ENCODE measurements around the gene GAS6. TPM values are rescaled to one million over a fixed set of nuclear protein-coding genes. Genes with fewer than 3 reads are reported as not detected.

Gene GAS6
- polyA plus RNA-seq, 1 experiment, result 374 TPM

DNA sequence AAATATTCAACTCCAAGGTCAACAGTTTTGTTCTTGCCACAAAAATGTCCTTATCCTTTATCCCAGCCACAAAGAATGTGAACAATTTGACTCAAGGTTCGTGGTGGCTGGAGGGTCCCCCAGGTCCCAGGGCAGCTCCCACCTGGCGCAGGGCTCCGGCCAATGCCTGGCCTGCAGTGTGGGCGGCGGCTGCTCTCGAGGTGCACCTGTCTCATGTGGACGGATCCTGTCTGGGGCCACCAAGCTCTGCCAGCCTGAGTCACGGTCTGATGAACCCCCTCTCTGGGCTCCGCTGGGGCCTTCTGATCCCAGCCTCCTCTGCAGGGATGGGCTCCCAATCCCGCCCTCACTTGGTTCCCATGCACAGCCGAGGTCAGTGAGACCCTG is 49.4 kb downstream of the GAS6 start:
- no peak for DNase-seq (ENCODE audit: low read depth)
- POLR2A ChIA-PET, result no interaction called here

DNA sequence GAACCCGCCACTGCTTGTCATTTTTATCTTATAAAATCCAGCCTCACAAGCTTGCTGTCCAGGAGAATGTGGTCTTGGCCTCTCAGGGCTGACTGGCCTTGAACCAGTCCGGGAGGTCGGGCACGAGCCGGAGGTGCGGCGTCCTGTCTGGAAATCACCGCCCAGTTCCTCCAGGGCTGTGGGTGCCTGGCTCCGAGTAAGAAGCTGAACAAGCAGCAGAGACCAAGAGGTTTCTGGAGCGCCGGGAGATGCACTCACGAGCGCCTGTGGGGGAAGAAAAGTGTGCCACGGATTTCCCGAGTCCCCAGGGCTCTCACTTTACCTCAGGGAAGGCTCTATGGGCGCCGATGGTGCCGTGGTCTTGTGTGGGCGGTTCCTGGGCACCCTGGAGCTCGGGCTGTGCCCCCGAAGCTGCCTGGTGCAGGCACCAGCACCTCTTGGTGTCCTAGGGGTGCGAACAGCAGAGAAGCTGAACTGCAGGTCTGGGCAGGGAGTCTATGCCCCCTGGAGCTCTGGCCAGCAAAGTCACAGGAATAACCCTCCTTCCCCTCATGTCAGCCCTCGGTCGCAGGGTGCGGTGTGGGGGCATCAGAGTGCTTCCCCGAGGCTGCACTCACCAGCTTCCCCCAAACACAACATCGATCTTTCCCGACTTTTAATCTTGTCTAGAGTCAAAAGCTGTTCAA is 50.0 kb downstream of the GAS6 start:
- Histone ChIP-seq H3K4me3 (ENCODE audit: low read depth, low read length) (no peak overlapping the region), H3K36me3 (ENCODE audit: control insufficient read depth, insufficient read depth, low read length) (peaks cover 6% of the 10 kb centered on the region; the same call in 1 of the 2 replicates), H3K27me3 (ENCODE audit: control insufficient read depth, insufficient read depth, low read length) (no peaks in the 10 kb centered on the region)
- TF ChIP-seq, protein P1, sequence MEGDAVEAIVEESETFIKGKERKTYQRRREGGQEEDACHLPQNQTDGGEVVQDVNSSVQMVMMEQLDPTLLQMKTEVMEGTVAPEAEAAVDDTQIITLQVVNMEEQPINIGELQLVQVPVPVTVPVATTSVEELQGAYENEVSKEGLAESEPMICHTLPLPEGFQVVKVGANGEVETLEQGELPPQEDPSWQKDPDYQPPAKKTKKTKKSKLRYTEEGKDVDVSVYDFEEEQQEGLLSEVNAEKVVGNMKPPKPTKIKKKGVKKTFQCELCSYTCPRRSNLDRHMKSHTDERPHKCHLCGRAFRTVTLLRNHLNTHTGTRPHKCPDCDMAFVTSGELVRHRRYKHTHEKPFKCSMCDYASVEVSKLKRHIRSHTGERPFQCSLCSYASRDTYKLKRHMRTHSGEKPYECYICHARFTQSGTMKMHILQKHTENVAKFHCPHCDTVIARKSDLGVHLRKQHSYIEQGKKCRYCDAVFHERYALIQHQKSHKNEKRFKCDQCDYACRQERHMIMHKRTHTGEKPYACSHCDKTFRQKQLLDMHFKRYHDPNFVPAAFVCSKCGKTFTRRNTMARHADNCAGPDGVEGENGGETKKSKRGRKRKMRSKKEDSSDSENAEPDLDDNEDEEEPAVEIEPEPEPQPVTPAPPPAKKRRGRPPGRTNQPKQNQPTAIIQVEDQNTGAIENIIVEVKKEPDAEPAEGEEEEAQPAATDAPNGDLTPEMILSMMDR (IDR thresholded peaks at IDR 0.05; ENCODE audit: insufficient read depth, low read depth, low read length), result no peak
- CTCF ChIA-PET, result interaction anchor here (0.9 to 1.6 kb wide), 9 partner anchors 8 to 133 kb away, joined by 3 to 12 read pairs (median 4); no protein-coding TSS in a partner anchor
- no peak for DNase-seq (ENCODE audit: low read depth)
- POLR2A ChIA-PET, result no interaction called here

More for the DNA sequence above, 49.4 kb downstream of the GAS6 start:
- H3K27me3 ChIP-seq (ENCODE audit: control insufficient read depth, insufficient read depth, low read length), result no peaks in the 10 kb centered on the region
- CTCF ChIA-PET, result interaction anchor here (0.9 to 1.6 kb wide), 8 partner anchors 9 to 133 kb away, joined by 3 to 12 read pairs (median 4); partner anchors contain the start of gene GAS6
- TF ChIP-seq, protein P1 (IDR thresholded peaks at IDR 0.05; ENCODE audit: insufficient read depth, low read depth, low read length), result no peak
- no peak overlapping the region for H3K4me3 ChIP-seq (ENCODE audit: low read depth, low read length)
- H3K36me3 ChIP-seq (ENCODE audit: control insufficient read depth, insufficient read depth, low read length), result peaks cover 7% of the 10 kb centered on the region; the same call in 1 of the 2 replicates

DNA sequence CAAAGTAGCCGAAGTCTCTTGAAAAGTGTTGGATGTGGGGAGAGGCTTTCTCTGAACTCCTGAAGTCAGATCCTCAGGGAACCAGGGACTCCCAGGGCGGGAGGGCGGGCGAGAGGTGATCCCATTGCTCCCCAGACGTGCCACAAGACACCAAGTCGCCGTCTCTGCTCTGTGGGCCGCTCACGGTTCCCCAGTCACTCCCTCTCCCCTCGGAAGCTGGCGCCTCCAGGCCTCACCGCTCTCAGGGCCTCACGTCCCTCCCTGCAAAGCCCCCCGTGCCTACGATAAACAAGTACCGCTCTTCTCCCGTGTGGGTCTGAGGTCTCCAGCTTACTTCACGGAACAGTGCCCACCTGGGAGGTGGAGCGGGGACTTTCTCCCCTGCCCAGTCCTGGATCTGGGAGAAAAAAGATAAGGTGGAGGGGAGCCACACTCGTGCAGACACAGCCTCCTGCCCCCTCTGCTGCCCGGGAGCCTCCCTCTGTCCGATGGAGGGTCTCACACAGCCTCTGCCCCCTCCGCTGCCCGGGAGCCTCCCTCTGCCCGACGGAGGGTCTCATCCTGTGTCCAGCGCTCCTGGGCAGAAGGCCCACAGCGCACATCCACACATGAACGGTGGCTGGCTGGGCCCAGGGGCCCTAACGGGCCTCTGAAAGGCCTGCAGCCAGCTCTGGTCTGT is 50.7 kb downstream of the GAS6 start:
- POLR2A ChIA-PET, result no interaction called here
- TF ChIP-seq, protein P1 (IDR thresholded peaks at IDR 0.05; ENCODE audit: insufficient read depth, low read depth, low read length), result no peak
- Histone ChIP-seq H3K27me3 (ENCODE audit: control insufficient read depth, insufficient read depth, low read length) (no peaks in the 10 kb centered on the region), H3K36me3 (ENCODE audit: control insufficient read depth, insufficient read depth, low read length) (peaks cover 3% of the 10 kb centered on the region; the same call in 1 of the 2 replicates), H3K4me3 (ENCODE audit: low read depth, low read length) (no peak overlapping the region)
- DNase-seq (ENCODE audit: low read depth), result no peak
- CTCF ChIA-PET, result interaction anchor here (1.0 to 1.6 kb wide), 5 partner anchors 8 to 134 kb away, joined by 3 to 12 read pairs (median 4); no protein-coding TSS in a partner anchor

DNA sequence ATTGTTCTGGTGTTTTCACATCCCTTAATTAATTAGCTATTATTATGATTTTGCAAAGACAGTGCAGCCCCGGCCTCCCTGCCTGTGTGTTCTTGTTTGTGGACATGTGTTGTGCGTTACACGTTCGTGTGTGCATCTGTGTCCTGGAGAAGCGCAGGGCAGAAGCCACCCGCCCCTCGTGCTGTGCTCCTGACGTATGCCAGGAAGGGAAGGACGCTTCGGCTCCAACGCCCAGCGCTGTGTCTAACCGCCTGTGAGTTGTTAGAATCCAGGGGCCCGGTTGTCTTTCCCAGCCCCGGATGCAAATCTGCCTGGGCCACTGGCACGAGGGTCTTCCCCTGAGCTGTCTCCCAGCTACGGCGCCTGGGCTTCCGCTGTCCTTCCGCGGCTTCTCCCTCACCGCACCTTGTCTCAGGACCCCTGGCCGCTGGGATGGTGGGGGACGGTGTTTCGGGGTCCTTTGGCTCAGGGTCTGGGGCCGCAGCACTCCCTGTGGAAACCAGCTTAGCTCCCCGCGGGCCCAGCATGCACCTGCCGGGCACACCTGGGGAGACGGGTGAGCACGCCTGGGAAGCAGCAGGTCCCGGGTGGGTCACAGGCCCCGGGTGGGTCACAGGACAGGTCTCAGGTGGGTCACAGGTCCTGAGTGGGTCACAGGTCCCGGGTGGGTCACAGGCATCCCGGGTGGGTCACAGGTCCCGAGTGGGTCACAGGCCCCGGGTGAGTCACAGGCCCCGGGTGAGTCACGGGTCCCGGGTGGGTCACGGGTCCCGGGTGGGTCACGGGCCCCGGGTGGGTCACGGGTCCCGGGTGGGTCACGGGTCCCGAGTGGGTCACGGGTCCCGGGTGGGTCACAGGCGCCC is 51.5 kb downstream of the GAS6 start:
- ChIA-PET POLR2A (no interaction called here), CTCF (interaction anchor here (1.4 kb wide), 1 partner anchor 35 kb away, joined by 3 read pairs; no protein-coding TSS in a partner anchor)
- TF ChIP-seq, protein P1 (IDR thresholded peaks at IDR 0.05; ENCODE audit: insufficient read depth, low read depth, low read length), result no peak
- H3K4me3 ChIP-seq (ENCODE audit: low read depth, low read length), result no peak overlapping the region
- 0 out of 2 replicates have a peak, but pooled peaks cover 1% of the 10 kb centered on the region for H3K36me3 ChIP-seq (ENCODE audit: control insufficient read depth, insufficient read depth, low read length)
- H3K27me3 ChIP-seq (ENCODE audit: control insufficient read depth, insufficient read depth, low read length), result no peaks in the 10 kb centered on the region
- DNase-seq (ENCODE audit: low read depth), result no peak

Data from BJ (cell line).